Activated CD4-positive, alpha-beta T cell treated with anti-CD3 and anti-CD28 coated beads, Interleukin-2, amount 10 ng/mL, durations not matched to agents 7 days and 5 days (primary cell): Measurements from ENCODE around the gene P2RX5. TPM values are rescaled to one million over a fixed set of nuclear protein-coding genes. Genes with fewer than 3 reads are reported as not detected.

Experiments
- CTCF ChIA-PET: fragments of 350-600 bp; sonication (Branson Sonifier 250); formaldehyde crosslinking; loops from one replicate; lab custom pipeline; 2021; ENCODE audit warnings: antibody characterized with exemption; lab: Charles Lee
- POLR2A ChIA-PET: fragments of 350-600 bp; sonication (Branson Sonifier 250); formaldehyde crosslinking; loops from one replicate; lab custom pipeline; 2021; ENCODE audit warnings: antibody characterized with exemption; lab: Charles Lee
- DNase-seq: peaks from one replicate; pipeline ENCODE4 v3.0.0-alpha.2; 2020
- H3K27ac Mint-ChIP-seq: one replicate; pipeline ENCODE4 v1.8.0; 2021; ENCODE audit warnings: mild to moderate bottlenecking, moderate library complexity, mixed read lengths
- H3K27me3 Mint-ChIP-seq: one replicate; pipeline ENCODE4 v1.8.0; 2021; ENCODE audit warnings: mixed read lengths
- H3K36me3 Mint-ChIP-seq: one replicate; pipeline ENCODE4 v1.8.0; 2021; ENCODE audit warnings: low read depth, mixed read lengths
- H3K4me1 Mint-ChIP-seq: one replicate; pipeline ENCODE4 v1.8.0; 2021; ENCODE audit warnings: mixed read lengths
- H3K4me3 Mint-ChIP-seq: one replicate; pipeline ENCODE4 v1.8.0; 2021; ENCODE audit warnings: mild to moderate bottlenecking, moderate library complexity, mixed read lengths
- H3K9me3 Mint-ChIP-seq: one replicate; pipeline ENCODE4 v1.8.0; 2021; ENCODE audit warnings: mixed read lengths
- total RNA-seq, 2 experiments: library from RNA; stranded (reverse); gene quantifications; one replicate each; pipeline ENCODE4 v1.2.3, GENCODE V29; 2021

Gene P2RX5
- total RNA-seq, 2 experiments from 2014 or later = 33.6 to 39.4 TPM

DNA sequence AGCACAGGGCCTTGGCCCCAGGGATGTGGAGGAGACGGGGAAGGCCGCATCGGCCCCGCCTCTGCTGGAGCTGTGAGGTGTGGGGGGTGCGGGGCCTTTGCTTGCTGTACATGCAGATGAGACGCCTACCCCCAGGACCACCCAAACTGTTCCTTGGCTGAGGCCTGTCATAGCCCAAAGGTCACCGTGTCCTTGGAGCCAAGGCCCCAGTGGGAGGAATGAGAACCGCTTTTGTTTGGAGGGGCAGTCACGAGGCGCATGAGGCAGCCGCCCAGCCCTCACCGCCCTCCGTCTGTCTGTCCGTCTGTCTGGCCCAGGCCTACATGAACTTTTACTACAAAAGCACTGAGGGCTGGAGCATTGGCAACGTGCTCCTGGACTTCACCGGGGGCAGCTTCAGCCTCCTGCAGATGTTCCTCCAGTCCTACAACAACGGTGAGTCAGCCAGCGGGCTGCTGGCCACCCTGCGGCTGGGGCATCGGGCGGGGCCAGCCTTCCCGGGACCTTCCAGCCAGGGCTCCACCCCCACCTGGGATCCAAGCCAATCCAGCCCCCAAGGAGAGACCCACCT lies 36.3 kb downstream of the P2RX5 start:
- no peaks in the 10 kb centered on the region for H3K4me1 Mint-ChIP-seq
- H3K27me3 Mint-ChIP-seq = no peaks in the 10 kb centered on the region
- no peak overlapping the region for H3K4me3 Mint-ChIP-seq
- no peak for DNase-seq
- CTCF ChIA-PET = interaction anchor here (1.1 kb wide), 1 partner anchor 9 kb away, joined by 3 read pairs; no protein-coding TSS in a partner anchor
- no peak overlapping the region for H3K27ac Mint-ChIP-seq
- H3K36me3 Mint-ChIP-seq = no peaks in the 10 kb centered on the region
- no peaks in the 10 kb centered on the region for H3K9me3 Mint-ChIP-seq
- POLR2A ChIA-PET = no interaction called here

GRCh38 chr17:3658784-3659449 lies 37.0 kb downstream of the P2RX5 start:
- no peak for DNase-seq
- Mint-ChIP-seq H3K9me3 (no peaks in the 10 kb centered on the region), H3K4me1 (no peaks in the 10 kb centered on the region), H3K36me3 (no peaks in the 10 kb centered on the region), H3K27ac (peak overlapping the region; percentile 36), H3K4me3 (no peak overlapping the region), H3K27me3 (no peaks in the 10 kb centered on the region)
- CTCF ChIA-PET = interaction anchor here (1.1 to 1.3 kb wide), 2 partner anchors 8 to 16 kb away, joined by 3 read pairs; no protein-coding TSS in a partner anchor
- POLR2A ChIA-PET = no interaction called here

GRCh38 chr17:3657874-3658783 lies 37.8 kb downstream of the P2RX5 start:
- H3K27ac Mint-ChIP-seq = no peak overlapping the region
- H3K4me1 Mint-ChIP-seq = no peaks in the 10 kb centered on the region
- H3K27me3 Mint-ChIP-seq = no peaks in the 10 kb centered on the region
- ChIA-PET CTCF (interaction anchor here (0.5 to 1.3 kb wide), 3 partner anchors 17 to 610 kb away, joined by 3 to 5 read pairs (median 3); partner anchors contain the start of gene SHPK), POLR2A (no interaction called here)
- DNase-seq = no peak
- no peak overlapping the region for H3K4me3 Mint-ChIP-seq
- no peaks in the 10 kb centered on the region for H3K9me3 Mint-ChIP-seq
- H3K36me3 Mint-ChIP-seq = no peaks in the 10 kb centered on the region

DNA sequence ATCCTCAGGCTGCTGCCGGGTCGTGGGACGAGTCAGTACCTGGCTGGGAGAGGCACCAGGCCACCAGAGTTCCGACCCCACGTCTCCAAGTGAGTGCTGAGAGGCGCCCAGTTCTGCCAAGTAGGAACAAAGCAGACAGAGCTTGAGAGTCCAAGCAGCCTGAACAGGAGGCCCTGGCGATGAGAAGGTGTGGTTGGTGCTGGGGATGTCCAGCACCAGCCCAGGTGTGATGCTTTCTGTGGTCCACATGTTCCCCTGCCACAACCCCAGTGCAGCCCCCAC lies 38.4 kb downstream of the P2RX5 start:
- Mint-ChIP-seq H3K4me1 (no peaks in the 10 kb centered on the region), H3K36me3 (no peaks in the 10 kb centered on the region), H3K9me3 (no peaks in the 10 kb centered on the region), H3K27ac (no peak overlapping the region), H3K4me3 (no peak overlapping the region), H3K27me3 (no peaks in the 10 kb centered on the region)
- ChIA-PET POLR2A (no interaction called here), CTCF (interaction anchor here (0.5 to 1.3 kb wide), 3 partner anchors 18 to 609 kb away, joined by 3 to 5 read pairs (median 3); partner anchors contain the start of gene SHPK)
- DNase-seq = no peak

GRCh38 chr17:3656755-3657587 lies 39.0 kb downstream of the P2RX5 start:
- H3K4me3 Mint-ChIP-seq = no peak overlapping the region
- POLR2A ChIA-PET = no interaction called here
- H3K36me3 Mint-ChIP-seq = no peaks in the 10 kb centered on the region
- H3K9me3 Mint-ChIP-seq = no peaks in the 10 kb centered on the region
- no peak overlapping the region for H3K27ac Mint-ChIP-seq
- H3K27me3 Mint-ChIP-seq = no peaks in the 10 kb centered on the region
- no peak for DNase-seq
- no peaks in the 10 kb centered on the region for H3K4me1 Mint-ChIP-seq
- CTCF ChIA-PET = interaction anchor here (0.5 kb wide), 2 partner anchors 609 to 1123 kb away, joined by 3 to 5 read pairs; no protein-coding TSS in a partner anchor

GRCh38 chr17:3656353-3656752 lies 39.6 kb downstream of the P2RX5 start:
- H3K27me3 Mint-ChIP-seq = no peaks in the 10 kb centered on the region
- H3K4me3 Mint-ChIP-seq = no peak overlapping the region
- DNase-seq = no peak
- POLR2A ChIA-PET = no interaction called here
- CTCF ChIA-PET = interaction anchor here (0.5 kb wide), 1 partner anchor 1122 kb away, joined by 3 read pairs; no protein-coding TSS in a partner anchor
- no peak overlapping the region for H3K27ac Mint-ChIP-seq
- no peaks in the 10 kb centered on the region for H3K9me3 Mint-ChIP-seq
- no peaks in the 10 kb centered on the region for H3K36me3 Mint-ChIP-seq
- no peaks in the 10 kb centered on the region for H3K4me1 Mint-ChIP-seq

- H3K36me3 Mint-ChIP-seq = no peaks in the 10 kb centered on the region
- DNase-seq = no peak
- POLR2A ChIA-PET = no interaction called here
These were observed 40.2 kb downstream of the P2RX5 start for GRCh38 chr17:3655766-3656165.

DNA sequence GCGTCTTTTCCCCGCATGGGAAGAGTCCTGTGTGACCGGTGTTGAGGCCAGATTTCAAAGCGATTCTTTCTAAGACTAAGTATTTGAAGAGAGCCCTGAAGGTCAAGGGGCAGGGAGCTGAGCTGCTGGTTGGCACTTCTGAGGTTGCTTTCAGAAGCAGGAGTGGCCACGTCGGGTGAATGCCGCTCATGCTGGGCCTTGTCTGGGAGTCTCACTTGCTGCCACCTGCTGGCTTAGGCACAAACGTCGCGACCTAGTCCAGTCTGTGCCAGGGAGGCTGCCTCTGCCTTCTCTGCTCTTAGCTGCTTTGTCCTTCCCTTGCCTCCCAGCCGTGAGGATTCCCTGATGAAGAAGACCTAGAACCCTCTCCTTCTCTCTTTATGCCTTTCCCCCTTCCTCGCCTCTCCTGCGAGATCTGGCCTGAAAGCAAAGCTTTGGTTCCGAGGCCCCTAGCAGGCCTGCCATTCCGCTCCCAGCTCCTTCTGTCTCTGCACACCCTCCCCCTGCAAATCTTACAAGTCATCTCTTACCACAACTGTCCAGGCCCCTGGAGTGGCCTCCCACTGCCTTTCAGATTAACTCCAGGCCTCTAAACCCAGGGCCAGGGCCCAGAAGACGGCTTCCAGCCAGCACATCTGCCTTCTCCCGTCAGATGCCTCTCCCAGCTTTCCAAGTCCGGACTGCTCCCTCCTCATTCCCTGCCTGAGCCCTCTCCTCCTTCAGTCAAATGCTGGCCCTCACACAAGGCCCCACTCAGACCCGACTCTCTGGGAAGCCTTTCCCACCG lies 48.0 kb downstream of the P2RX5 start:
- Mint-ChIP-seq H3K27me3 (no peaks in the 10 kb centered on the region), H3K4me1 (peaks cover 4% of the 10 kb centered on the region), H3K9me3 (no peaks in the 10 kb centered on the region), H3K27ac (no peak overlapping the region), H3K36me3 (peaks cover 2% of the 10 kb centered on the region), H3K4me3 (no peak overlapping the region)
- CTCF ChIA-PET = interaction anchor here (0.6 to 2.1 kb wide), 5 partner anchors 10 to 599 kb away, joined by 3 to 10 read pairs (median 4); partner anchors contain the start of genes CTNS and SHPK
- POLR2A ChIA-PET = interaction anchor here (0.6 kb wide), 1 partner anchor 42 kb away, joined by 4 read pairs; no protein-coding TSS in a partner anchor
- DNase-seq = peak; percentile 69

More at GRCh38 chr17:3655766-3656165, 40.2 kb downstream of the P2RX5 start:
- no peaks in the 10 kb centered on the region for H3K27me3 Mint-ChIP-seq
- no peak overlapping the region for H3K4me3 Mint-ChIP-seq
- CTCF ChIA-PET = interaction anchor here (1.1 kb wide), 1 partner anchor 16 kb away, joined by 4 read pairs; no protein-coding TSS in a partner anchor
- H3K9me3 Mint-ChIP-seq = no peaks in the 10 kb centered on the region
- H3K27ac Mint-ChIP-seq = no peak overlapping the region
- no peaks in the 10 kb centered on the region for H3K4me1 Mint-ChIP-seq

GRCh38 chr17:3647251-3647650 lies 48.7 kb downstream of the P2RX5 start:
- Mint-ChIP-seq H3K4me3 (no peak overlapping the region), H3K27me3 (no peaks in the 10 kb centered on the region), H3K4me1 (peaks cover 7% of the 10 kb centered on the region), H3K36me3 (peaks cover 5% of the 10 kb centered on the region), H3K27ac (no peak overlapping the region), H3K9me3 (no peaks in the 10 kb centered on the region)
- POLR2A ChIA-PET = no interaction called here
- DNase-seq = no peak
- CTCF ChIA-PET = interaction anchor here (0.6 to 2.1 kb wide), 5 partner anchors 9 to 598 kb away, joined by 3 to 10 read pairs (median 4); partner anchors contain the start of genes CTNS and SHPK

DNA sequence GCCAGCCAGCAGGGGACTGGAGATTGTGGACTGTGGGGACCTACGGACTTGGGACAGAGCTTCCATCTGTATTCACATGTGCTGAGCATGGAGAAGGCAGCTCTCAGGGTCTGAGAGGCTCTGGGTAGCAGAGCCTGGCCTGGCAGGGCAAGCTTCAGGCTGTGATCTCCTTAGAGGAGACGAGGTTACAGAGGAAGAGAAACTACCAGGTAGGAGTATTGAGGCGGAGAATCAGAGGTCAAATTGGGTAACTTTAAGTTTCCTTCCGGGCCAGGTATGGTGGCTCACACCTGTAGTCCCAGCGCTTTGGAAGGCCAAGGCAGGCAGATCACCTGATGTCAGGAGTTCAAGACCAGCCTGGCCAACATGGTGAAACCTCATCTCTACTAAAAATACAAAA lies 50.6 kb downstream of the P2RX5 start:
- CTCF ChIA-PET = interaction anchor here (0.6 to 2.4 kb wide), 3 partner anchors 21 to 1683 kb away, joined by 3 to 4 read pairs (median 3); no protein-coding TSS in a partner anchor
- peaks cover 22% of the 10 kb centered on the region for H3K4me1 Mint-ChIP-seq

GRCh38 chr17:3643889-3644349 lies 52.0 kb downstream of the P2RX5 start:
- H3K9me3 Mint-ChIP-seq = no peaks in the 10 kb centered on the region
- no peak overlapping the region for H3K4me3 Mint-ChIP-seq
- peaks cover 10% of the 10 kb centered on the region for H3K36me3 Mint-ChIP-seq
- H3K27me3 Mint-ChIP-seq = no peaks in the 10 kb centered on the region
- ChIA-PET POLR2A (no interaction called here), CTCF (interaction anchor here (1.0 to 2.4 kb wide), 2 partner anchors 23 to 595 kb away, joined by 4 read pairs; no protein-coding TSS in a partner anchor)
- H3K4me1 Mint-ChIP-seq = peaks cover 35% of the 10 kb centered on the region
- DNase-seq = no peak
- H3K27ac Mint-ChIP-seq = no peak overlapping the region

More for the DNA sequence above, 50.6 kb downstream of the P2RX5 start:
- no peak for DNase-seq
- H3K27me3 Mint-ChIP-seq = no peaks in the 10 kb centered on the region
- peaks cover 7% of the 10 kb centered on the region for H3K36me3 Mint-ChIP-seq
- POLR2A ChIA-PET = no interaction called here
- no peak overlapping the region for H3K27ac Mint-ChIP-seq
- H3K4me3 Mint-ChIP-seq = no peak overlapping the region
- H3K9me3 Mint-ChIP-seq = no peaks in the 10 kb centered on the region
